Stomach (tissue), 4 donors: ENCODE results near the gene HK3.

ENCODE experiments used
- POLR2A ChIP-seq, 4 donors: fragments of 450-650 bp; IDR thresholded peaks; one replicate each; pipeline ENCODE4 v1.6.1; 2016; ENCODE audit warnings: antibody characterized with exemption in 4 of 4, control low read depth in 2 of 4, mild to moderate bottlenecking in 1 of 4, moderate library complexity in 1 of 4
- TF ChIP-seq, protein P1 (sequence below), 7 experiments: fragments of 450-650 bp in 4 of 7; fragments of 200-600 bp in 3 of 7; sonication (generic) in 3 of 7; IDR thresholded peaks; one replicate each; pipeline ENCODE4 v1.5.1; 2016 to 2019; ENCODE audit warnings: antibody characterized with exemption in 7 of 7, control low read depth in 2 of 7, mild to moderate bottlenecking in 1 of 7

DNA sequence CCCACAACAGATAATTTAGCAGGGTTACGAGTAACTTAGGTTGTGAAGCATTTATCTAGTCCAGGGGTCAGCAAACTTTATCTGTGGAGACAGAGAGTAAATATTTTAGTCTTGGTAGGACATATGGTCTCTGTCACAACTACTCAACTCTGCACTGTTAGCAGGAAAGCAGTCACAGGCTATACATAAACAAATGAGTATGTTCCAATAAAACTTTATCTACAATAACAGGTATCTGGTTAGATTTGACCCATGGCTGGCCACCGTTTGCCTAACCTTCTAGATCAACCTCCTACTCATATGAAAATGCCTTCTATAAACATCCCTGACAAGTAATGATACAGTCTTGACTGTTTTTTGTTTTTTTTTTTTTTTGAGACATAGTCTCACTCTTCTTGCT, 13.0 kb upstream of the HK3 start:
- TF ChIP-seq, protein P1, sequence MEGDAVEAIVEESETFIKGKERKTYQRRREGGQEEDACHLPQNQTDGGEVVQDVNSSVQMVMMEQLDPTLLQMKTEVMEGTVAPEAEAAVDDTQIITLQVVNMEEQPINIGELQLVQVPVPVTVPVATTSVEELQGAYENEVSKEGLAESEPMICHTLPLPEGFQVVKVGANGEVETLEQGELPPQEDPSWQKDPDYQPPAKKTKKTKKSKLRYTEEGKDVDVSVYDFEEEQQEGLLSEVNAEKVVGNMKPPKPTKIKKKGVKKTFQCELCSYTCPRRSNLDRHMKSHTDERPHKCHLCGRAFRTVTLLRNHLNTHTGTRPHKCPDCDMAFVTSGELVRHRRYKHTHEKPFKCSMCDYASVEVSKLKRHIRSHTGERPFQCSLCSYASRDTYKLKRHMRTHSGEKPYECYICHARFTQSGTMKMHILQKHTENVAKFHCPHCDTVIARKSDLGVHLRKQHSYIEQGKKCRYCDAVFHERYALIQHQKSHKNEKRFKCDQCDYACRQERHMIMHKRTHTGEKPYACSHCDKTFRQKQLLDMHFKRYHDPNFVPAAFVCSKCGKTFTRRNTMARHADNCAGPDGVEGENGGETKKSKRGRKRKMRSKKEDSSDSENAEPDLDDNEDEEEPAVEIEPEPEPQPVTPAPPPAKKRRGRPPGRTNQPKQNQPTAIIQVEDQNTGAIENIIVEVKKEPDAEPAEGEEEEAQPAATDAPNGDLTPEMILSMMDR (IDR thresholded peaks at IDR 0.05) = no peak
- no peak for TF ChIP-seq POLR2A (IDR thresholded peaks at IDR 0.05)
